Neural progenitor cell (in vitro differentiated cells): ENCODE measurements around the gene UBAP1. TPM values are rescaled to one million over a fixed set of nuclear protein-coding genes. Genes with fewer than 3 reads are reported as not detected.

Source experiments
- DNase-seq: peaks from one replicate; pipeline ENCODE4 v3.0.0-alpha.2; 2016; ENCODE audit warnings: low spot score
- H2AFZ ChIP-seq: fragments of 200-600 bp; sonication (generic); replicated peaks from 2 replicates; pipeline ENCODE4 v1.6.1; 2016; ENCODE audit warnings: antibody characterized with exemption
- H3F3A ChIP-seq: fragments of 200-600 bp; sonication (generic); 2 replicates; pipeline ENCODE4 v1.6.1; 2016; ENCODE audit warnings: antibody characterized with exemption, low read depth
- H3K27ac ChIP-seq: fragments of 200-600 bp; sonication (generic); 2 replicates; pipeline ENCODE4 v1.5.1; 2016; ENCODE audit warnings: mild to moderate bottlenecking
- H3K27me3 ChIP-seq: fragments of 200-600 bp; sonication (generic); 2 replicates; pipeline ENCODE4 v1.6.1; 2016; ENCODE audit warnings: mild to moderate bottlenecking, moderate library complexity
- H3K36me3 ChIP-seq: fragments of 200-600 bp; sonication (generic); 2 replicates; pipeline ENCODE4 v1.5.1; 2016
- H3K4me1 ChIP-seq: fragments of 200-600 bp; sonication (generic); 2 replicates; pipeline ENCODE4 v1.6.1; 2016; ENCODE audit warnings: mixed run types
- H3K4me2 ChIP-seq: fragments of 200-600 bp; sonication (generic); 2 replicates; pipeline ENCODE4 v1.6.1; 2016
- H3K4me3 ChIP-seq: fragments of 200-600 bp; sonication (generic); 2 replicates; pipeline ENCODE4 v1.5.1; 2016
- H3K79me2 ChIP-seq: fragments of 200-600 bp; sonication (generic); 2 replicates; pipeline ENCODE4 v1.6.1; 2016; ENCODE audit warnings: low read depth
- H3K9ac ChIP-seq: fragments of 200-600 bp; sonication (generic); 2 replicates; pipeline ENCODE4 v1.6.1; 2016
- H3K9me3 ChIP-seq: fragments of 200-600 bp; sonication (generic); 2 replicates; pipeline ENCODE4 v1.5.1; 2016; ENCODE audit warnings: low read depth
- H4K20me1 ChIP-seq: fragments of 200-600 bp; sonication (generic); 2 replicates; pipeline ENCODE4 v1.6.1; 2016; ENCODE audit warnings: low read depth
- H3K27ac Mint-ChIP-seq: 3 replicates; pipeline ENCODE4 v1.8.0; 2021; ENCODE audit warnings: mixed read lengths
- H3K27me3 Mint-ChIP-seq: 2 replicates; pipeline ENCODE4 v1.8.0; 2022; ENCODE audit warnings: low read depth, mild to moderate bottlenecking, inconsistent platforms, moderate library complexity, mixed read lengths; ENCODE audit not compliant: insufficient read depth
- H3K36me3 Mint-ChIP-seq: 3 replicates; pipeline ENCODE4 v1.8.0; 2021; ENCODE audit warnings: mixed read lengths
- H3K4me1 Mint-ChIP-seq: 3 replicates; pipeline ENCODE4 v1.8.0; 2021; ENCODE audit warnings: mixed read lengths
- H3K4me3 Mint-ChIP-seq: 3 replicates; pipeline ENCODE4 v1.8.0; 2021; ENCODE audit warnings: mild to moderate bottlenecking, moderate library complexity, mixed read lengths
- H3K9me3 Mint-ChIP-seq: 3 replicates; pipeline ENCODE4 v1.8.0; 2020; ENCODE audit warnings: mixed read lengths
- EZH2 ChIP-seq: fragments of 200-600 bp; sonication (generic); IDR thresholded peaks from 2 replicates; pipeline ENCODE4 v1.6.1; 2017; ENCODE audit warnings: antibody characterized with exemption, mild to moderate bottlenecking, moderate library complexity
- EZH2phosphoT487 ChIP-seq: fragments of 200-600 bp; sonication (generic); IDR thresholded peaks from 2 replicates; pipeline ENCODE4 v1.6.1; 2017; ENCODE audit warnings: antibody characterized with exemption
- total RNA-seq: library from RNA; depleted of rRNA; stranded (reverse); fragments of >200 nt; gene quantifications from 2 replicates; pipeline ENCODE4 v1.2.3, GENCODE V29; 2015; ENCODE audit warnings: low replicate concordance
- TF ChIP-seq, protein P1 (sequence below): fragments of 200-600 bp; sonication (generic); IDR thresholded peaks from 2 replicates; pipeline ENCODE4 v1.5.1; 2017; ENCODE audit warnings: antibody characterized with exemption, mild to moderate bottlenecking

The UBAP1 gene
- total RNA-seq, 1 donor from 2014 or later: 21.7 TPM

DNA sequence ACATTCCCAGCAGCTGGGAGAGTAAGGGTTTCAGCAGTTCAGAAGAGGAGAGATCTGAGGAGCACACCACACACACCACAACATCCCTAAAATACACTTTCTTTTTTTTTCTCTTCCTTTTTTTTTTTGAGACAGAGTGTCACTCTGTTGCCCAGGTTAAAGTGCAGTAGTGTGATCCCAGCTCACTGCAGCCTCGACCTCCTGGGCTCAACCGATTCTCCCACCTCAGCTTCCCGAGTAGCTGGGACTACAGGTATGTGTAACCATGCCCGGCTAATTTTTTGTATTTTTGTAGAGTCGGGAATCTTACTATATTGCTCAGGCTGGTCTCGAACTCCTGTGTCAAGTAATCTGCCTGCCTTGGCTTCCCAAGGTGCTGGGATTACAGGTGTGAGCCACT is 9.7 kb upstream of the UBAP1 start:
- no peaks in the 10 kb centered on the region for H3K4me1 ChIP-seq
- no peaks in the 10 kb centered on the region for H3K4me1 Mint-ChIP-seq
- H3K27ac Mint-ChIP-seq: no peak overlapping the region
- H3K9me3 ChIP-seq: no peaks in the 10 kb centered on the region
- H3K27me3 ChIP-seq: no peaks in the 10 kb centered on the region
- H4K20me1 ChIP-seq: no peaks in the 10 kb centered on the region
- no peak overlapping the region for H3K27ac ChIP-seq
- H3K4me3 Mint-ChIP-seq: no peak overlapping the region
- no peak overlapping the region for H3K9ac ChIP-seq
- no peaks in the 10 kb centered on the region for H3F3A ChIP-seq
- H3K36me3 ChIP-seq: no peaks in the 10 kb centered on the region
- no peaks in the 10 kb centered on the region for H3K9me3 Mint-ChIP-seq
- H3K4me2 ChIP-seq: no peak overlapping the region
- DNase-seq: no peak
- TF ChIP-seq EZH2phosphoT487 (no peak), EZH2 (no peak)
- TF ChIP-seq, protein P1, sequence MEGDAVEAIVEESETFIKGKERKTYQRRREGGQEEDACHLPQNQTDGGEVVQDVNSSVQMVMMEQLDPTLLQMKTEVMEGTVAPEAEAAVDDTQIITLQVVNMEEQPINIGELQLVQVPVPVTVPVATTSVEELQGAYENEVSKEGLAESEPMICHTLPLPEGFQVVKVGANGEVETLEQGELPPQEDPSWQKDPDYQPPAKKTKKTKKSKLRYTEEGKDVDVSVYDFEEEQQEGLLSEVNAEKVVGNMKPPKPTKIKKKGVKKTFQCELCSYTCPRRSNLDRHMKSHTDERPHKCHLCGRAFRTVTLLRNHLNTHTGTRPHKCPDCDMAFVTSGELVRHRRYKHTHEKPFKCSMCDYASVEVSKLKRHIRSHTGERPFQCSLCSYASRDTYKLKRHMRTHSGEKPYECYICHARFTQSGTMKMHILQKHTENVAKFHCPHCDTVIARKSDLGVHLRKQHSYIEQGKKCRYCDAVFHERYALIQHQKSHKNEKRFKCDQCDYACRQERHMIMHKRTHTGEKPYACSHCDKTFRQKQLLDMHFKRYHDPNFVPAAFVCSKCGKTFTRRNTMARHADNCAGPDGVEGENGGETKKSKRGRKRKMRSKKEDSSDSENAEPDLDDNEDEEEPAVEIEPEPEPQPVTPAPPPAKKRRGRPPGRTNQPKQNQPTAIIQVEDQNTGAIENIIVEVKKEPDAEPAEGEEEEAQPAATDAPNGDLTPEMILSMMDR: no peak
- H3K4me3 ChIP-seq: no peak overlapping the region
- H3K27me3 Mint-ChIP-seq: peaks cover 2% of the 10 kb centered on the region
- no peaks in the 10 kb centered on the region for H3K36me3 Mint-ChIP-seq
- no peak overlapping the region for H2AFZ ChIP-seq
- H3K79me2 ChIP-seq: no peaks in the 10 kb centered on the region

DNA sequence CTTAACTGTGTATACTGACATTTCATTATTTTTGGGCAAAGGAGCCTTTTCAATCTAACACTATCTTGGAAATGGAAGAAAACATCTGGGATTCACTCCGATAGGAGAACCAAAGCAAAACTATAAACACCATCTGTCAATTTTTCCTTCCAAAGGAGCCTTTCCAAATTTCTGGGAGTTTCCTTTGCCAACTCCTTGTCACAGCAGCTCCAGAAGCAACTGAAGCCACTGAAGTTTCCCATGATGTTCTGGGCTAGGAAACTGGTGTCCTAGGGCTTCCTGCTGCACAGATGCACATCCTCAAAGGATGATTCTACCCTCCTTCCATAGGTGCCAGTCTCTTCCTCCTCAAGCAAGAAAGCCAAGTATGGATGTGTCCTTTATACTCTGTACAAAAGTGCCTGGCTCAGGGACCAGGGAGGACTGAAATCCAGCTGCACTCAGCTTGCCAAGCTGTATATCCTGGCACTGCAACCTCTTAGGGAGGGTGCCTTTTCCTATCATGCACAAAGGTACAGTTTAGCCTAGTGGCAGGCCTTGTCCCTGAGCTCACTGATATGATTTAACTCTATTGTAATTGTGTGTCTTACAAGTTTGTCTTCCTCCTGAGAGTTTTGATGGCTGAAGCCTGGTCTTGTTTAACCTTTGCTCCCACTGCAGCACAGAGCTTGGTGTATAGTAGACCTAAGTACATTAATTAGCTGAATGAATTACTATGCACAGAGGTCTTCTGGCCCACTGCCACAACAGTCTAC is 8.4 kb upstream of the UBAP1 start:
- Histone ChIP-seq H3K4me1 (no peaks in the 10 kb centered on the region), H3K9me3 (no peaks in the 10 kb centered on the region), H3K9ac (no peak overlapping the region), H3K4me3 (no peak overlapping the region), H3K27ac (no peak overlapping the region), H3F3A (no peaks in the 10 kb centered on the region), H3K4me2 (no peak overlapping the region), H3K79me2 (no peaks in the 10 kb centered on the region), H4K20me1 (no peaks in the 10 kb centered on the region), H2AFZ (no peak overlapping the region), H3K36me3 (no peaks in the 10 kb centered on the region), H3K27me3 (no peaks in the 10 kb centered on the region)
- TF ChIP-seq EZH2: no peak
- TF ChIP-seq, protein P1: no peak
- TF ChIP-seq EZH2phosphoT487: no peak
- no peak overlapping the region for H3K4me3 Mint-ChIP-seq
- peaks cover 2% of the 10 kb centered on the region for H3K27me3 Mint-ChIP-seq
- no peak for DNase-seq
- H3K27ac Mint-ChIP-seq: peak overlapping the region; percentile 63
- H3K36me3 Mint-ChIP-seq: no peaks in the 10 kb centered on the region
- H3K9me3 Mint-ChIP-seq: no peaks in the 10 kb centered on the region
- no peaks in the 10 kb centered on the region for H3K4me1 Mint-ChIP-seq

DNA sequence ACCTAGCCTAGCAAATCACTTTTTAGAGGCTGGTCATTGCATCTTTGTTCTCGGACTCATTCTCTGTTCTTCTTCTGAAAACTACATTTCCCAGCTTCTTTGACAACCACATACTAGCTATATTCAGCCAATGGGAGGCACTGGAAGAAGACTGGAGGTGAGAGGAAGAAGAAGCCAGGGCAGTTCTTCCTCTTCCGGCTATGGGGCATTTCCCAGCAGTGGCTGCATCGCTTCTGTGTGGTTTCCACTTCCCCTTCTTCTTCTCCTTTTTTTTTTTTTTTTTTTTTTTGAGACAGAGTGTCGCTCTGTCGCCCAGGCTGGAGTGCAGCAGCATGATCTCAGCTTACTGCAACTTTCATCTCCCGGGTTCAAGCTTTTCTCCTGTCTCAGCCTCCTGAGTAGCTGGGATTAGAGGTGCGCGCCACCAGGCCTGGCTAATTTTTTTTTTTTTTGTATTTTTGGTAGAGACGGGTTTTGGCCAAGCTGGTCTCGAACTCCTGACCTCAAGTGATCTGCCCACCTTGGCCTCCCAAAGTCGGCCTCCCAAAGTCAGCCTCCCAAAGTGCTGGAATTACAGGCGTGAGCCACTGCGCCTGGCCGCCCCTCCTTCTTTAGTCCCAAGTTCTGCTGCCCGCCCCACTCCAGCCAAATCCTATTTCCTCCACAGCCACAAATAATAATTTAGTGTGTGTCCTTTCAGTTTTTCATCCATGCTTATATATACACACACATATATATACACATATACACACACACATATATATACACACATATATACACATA is 6.9 kb upstream of the UBAP1 start:
- Mint-ChIP-seq H3K27ac (peak overlapping the region; percentile 21), H3K4me3 (no peak overlapping the region), H3K4me1 (no peaks in the 10 kb centered on the region), H3K9me3 (no peaks in the 10 kb centered on the region), H3K27me3 (peaks cover 2% of the 10 kb centered on the region), H3K36me3 (no peaks in the 10 kb centered on the region)
- no peaks in the 10 kb centered on the region for H3K79me2 ChIP-seq
- TF ChIP-seq EZH2: no peak
- no peak for TF ChIP-seq EZH2phosphoT487
- TF ChIP-seq, protein P1: no peak
- no peaks in the 10 kb centered on the region for H3K36me3 ChIP-seq
- H2AFZ ChIP-seq: no peak overlapping the region
- no peaks in the 10 kb centered on the region for H3K4me1 ChIP-seq
- no peak overlapping the region for H3K27ac ChIP-seq
- H3K4me3 ChIP-seq: no peak overlapping the region
- no peak overlapping the region for H3K9ac ChIP-seq
- H3K9me3 ChIP-seq: no peaks in the 10 kb centered on the region
- no peaks in the 10 kb centered on the region for H3K27me3 ChIP-seq
- H4K20me1 ChIP-seq: no peaks in the 10 kb centered on the region
- H3F3A ChIP-seq: no peaks in the 10 kb centered on the region
- DNase-seq: no peak
- no peak overlapping the region for H3K4me2 ChIP-seq
